GM12878 (cell line): ENCODE data around the gene PCARE. TPM values are rescaled to one million over a fixed set of nuclear protein-coding genes. Genes with fewer than 3 reads are reported as not detected.

Experiments used
- ATAC-seq: fragments of 200-7000 bp; cut with Tn5 transposase; 3 replicates; pipeline ENCODE4 v1.9.1; 2020; ENCODE audit warnings: mild to moderate bottlenecking, moderate library complexity
- BruUV-seq: library from RNA; stranded (reverse); fragments of 400-500 nt; replicated peaks from 2 replicates; lab custom pipeline; 2021; lab: Mats Ljungman, UMichigan
- CTCF ChIA-PET: fragments of 300-600 bp; sonication (Branson Sonifier 250); formaldehyde crosslinking; extraction: SDS; loops from one replicate; lab custom pipeline; 2021; ENCODE audit warnings: inconsistent platforms; lab: Yijun Ruan, JAX
- POLR2A ChIA-PET: fragments of 350-600 bp; formaldehyde crosslinking; extraction: SDS; loops from one replicate; lab custom pipeline; 2021; ENCODE audit warnings: inconsistent platforms; lab: Charles Lee
- RAD21 ChIA-PET: fragments of 300-600 bp; sonication (Branson Sonifier 250); formaldehyde crosslinking; loops from one replicate; lab custom pipeline; 2023; ENCODE audit warnings: antibody characterized with exemption; ENCODE audit not compliant: unreplicated experiment; lab: Charles Lee
- SMC1A ChIA-PET: fragments of 300-600 bp; sonication (Branson Sonifier 250); formaldehyde crosslinking; loops from one replicate; lab custom pipeline; 2023; ENCODE audit not compliant: unreplicated experiment, uncharacterized antibody; lab: Charles Lee
- DNase-seq: peaks from one replicate; pipeline ENCODE4 v3.0.0-alpha.2; 2011; ENCODE audit warnings: low read depth, low spot score
- FAIRE-seq: peaks from 3 replicates; lab custom pipeline; 2011; peaks lifted over from hg19 to GRCh38; lab: Jason Lieb, UNC
- H2AFZ ChIP-seq: 2 replicates; pipeline ENCODE4 v1.6.0; 2011; ENCODE audit warnings: low read depth, low read length, control low read depth; ENCODE audit not compliant: control insufficient read depth
- H3K27ac ChIP-seq: 2 replicates; pipeline ENCODE4 v1.5.1; 2011; ENCODE audit warnings: control low read depth; ENCODE audit not compliant: control insufficient read depth, insufficient read depth
- H3K27me3 ChIP-seq, 2 experiments: replicated peaks in 1 of 2; 2 replicates each; pipeline versions ENCODE4 v1.6.0 to v1.6.1; 2011; ENCODE audit warnings: low read length in 1 of 2; ENCODE audit not compliant: control insufficient read depth in 2 of 2, insufficient read depth in 2 of 2
- H3K36me3 ChIP-seq, 2 experiments: 2 replicates each; pipeline ENCODE4 v1.5.1; 2011; ENCODE audit warnings: low read length in 1 of 2; ENCODE audit not compliant: control insufficient read depth in 2 of 2, insufficient read depth in 2 of 2
- H3K4me1 ChIP-seq: 2 replicates; pipeline ENCODE4 v1.6.1; 2011; ENCODE audit warnings: mild to moderate bottlenecking, low read length, moderate library complexity, mixed read lengths; ENCODE audit not compliant: control insufficient read depth, insufficient read depth
- H3K4me2 ChIP-seq: 2 replicates; pipeline ENCODE4 v1.6.0; 2011; ENCODE audit warnings: control low read depth; ENCODE audit not compliant: control insufficient read depth, insufficient read depth
- H3K4me3 ChIP-seq: fragments of 200-600 bp; sonication (generic); 2 replicates; pipeline ENCODE4 v1.5.1; 2016
- H3K79me2 ChIP-seq: 2 replicates; pipeline ENCODE4 v1.6.0; 2011; ENCODE audit warnings: low read length; ENCODE audit not compliant: control insufficient read depth, insufficient read depth
- H3K9ac ChIP-seq: 2 replicates; pipeline ENCODE4 v1.8.0; 2011; ENCODE audit warnings: low read length, control low read depth, mixed read lengths; ENCODE audit not compliant: control insufficient read depth, insufficient read depth
- H3K9me3 ChIP-seq: replicated peaks from 3 replicates; pipeline ENCODE4 v1.5.1; 2011; ENCODE audit warnings: mild to moderate bottlenecking, low read length; ENCODE audit not compliant: control insufficient read depth, insufficient read depth
- H4K20me1 ChIP-seq: 2 replicates; pipeline ENCODE4 v1.6.0; 2011; ENCODE audit not compliant: control insufficient read depth, insufficient read depth
- CREB1 ChIP-seq: IDR thresholded peaks from 2 replicates; pipeline ENCODE4 v1.6.1; 2012; ENCODE audit warnings: low read depth, mild to moderate bottlenecking, inconsistent platforms
- MEF2B ChIP-seq: fragments of 450-650 bp; IDR thresholded peaks from 2 replicates; pipeline ENCODE4 v1.6.1; 2018; ENCODE audit warnings: mild to moderate bottlenecking, moderate library complexity; ENCODE audit not compliant: partially characterized antibody, poor library complexity, severe bottlenecking
- PAX5 ChIP-seq: IDR thresholded peaks from 2 replicates; pipeline ENCODE4 v1.6.1; 2011; ENCODE audit warnings: low read depth, low read length, borderline replicate concordance
- SREBF2 ChIP-seq: IDR thresholded peaks from 2 replicates; pipeline ENCODE4 v1.6.1; 2012; ENCODE audit warnings: mild to moderate bottlenecking, low read length
- USF1 ChIP-seq: IDR thresholded peaks from 2 replicates; pipeline ENCODE4 v1.6.1; 2011; ENCODE audit warnings: borderline replicate concordance, low read depth, mild to moderate bottlenecking, moderate library complexity, mixed read lengths, low read length; ENCODE audit not compliant: insufficient read depth; ENCODE audit errors: extremely low read length
- ZNF384 ChIP-seq: IDR thresholded peaks from 2 replicates; pipeline ENCODE4 v1.6.1; 2012; ENCODE audit warnings: low read depth, mild to moderate bottlenecking, low read length, improper control_type of control experiment, borderline replicate concordance
- ZSCAN29 ChIP-seq: fragments of 450-650 bp; IDR thresholded peaks from 2 replicates; pipeline ENCODE4 v1.6.1; 2017; ENCODE audit warnings: mild to moderate bottlenecking, moderate library complexity
- WGBS: methylation state at CpG from one replicate; pipeline ENCODE4 v1.1.6; 2016; ENCODE audit warnings: low lambda C conversion rate; ENCODE audit not compliant: insufficient replicate concordance, insufficient coverage; ENCODE audit errors: missing lambda C conversion rate; 5-methylcytosine and 5-hydroxymethylcytosine counted together
- in situ Hi-C: fragments of 300-500 bp; cut with MboI; formaldehyde crosslinking; loops from 9 replicates; pipeline ENCODE4 v1.14.3; 2018; ENCODE audit warnings: mixed read lengths
- intact Hi-C: fragments of 100-400 bp; cut with micrococcal nuclease; formaldehyde crosslinking; loops from one replicate; pipeline ENCODE4 v1.14.2; 2022; ENCODE audit not compliant: unreplicated experiment
- polyA plus RNA-seq, 11 experiments: library from polyadenylated mRNA; depleted of rRNA in 4 of 11; unstranded in 6 of 11; stranded (reverse) in 5 of 11; fragments of >200 nt; fragmentation: Nextera tagmentation in 4 of 11; fragmentation: Illumina TruSeq in 1 of 11; extraction: Ambion mirVana in 4 of 11; extraction: Trizol in 1 of 11; gene quantifications; 1 replicate in 1 of 11; 2 replicates in 10 of 11; pipeline versions ENCODE4 v1.2.1 to v1.2.3, GENCODE V29; 2011 to 2016; ENCODE audit warnings: inconsistent platforms in 2 of 11, missing spikeins in 2 of 11, low read depth in 1 of 11
- total RNA-seq, 4 experiments: library from RNA; depleted of rRNA in 3 of 4; stranded (reverse); fragments of >200 nt in 3 of 4; fragmentation: Illumina TruSeq in 1 of 4; extraction: Trizol in 1 of 4; gene quantifications; 2 replicates each; pipeline versions ENCODE4 v1.2.1 to v1.2.3, GENCODE V29; 2013 to 2021

PCARE gene
- total and polyA plus RNA-seq, 10 of the 15 experiments (the other 5 are each of a cell fraction or from before 2014, with no cell fraction given), result 0.04 to 0.08 (median 0.06) TPM; not detected in 5

- ChIA-PET RAD21 (no interaction called here), CTCF (interaction anchor here (0.8 to 1.4 kb wide), 2 partner anchors 9 to 136 kb away, joined by 4 to 8 read pairs; no protein-coding TSS in a partner anchor), POLR2A (no interaction called here), SMC1A (interaction anchor here (2.4 kb wide), 1 partner anchor 14 kb away, joined by 6 read pairs; no protein-coding TSS in a partner anchor)
- 71% methylated on average over 20 of the region's 20 CpGs for WGBS
- Histone ChIP-seq H3K79me2 (no peaks in the 10 kb centered on the region), H3K4me3 (no peak overlapping the region), H3K36me3 (no peaks in the 10 kb centered on the region), H3K27me3 (no peaks in the 10 kb centered on the region), H3K27ac (no peak overlapping the region), H2AFZ (no peak overlapping the region), H3K9me3 (no peaks in the 10 kb centered on the region), H4K20me1 (no peaks in the 10 kb centered on the region), H3K4me1 (no peaks in the 10 kb centered on the region), H3K9ac (no peak overlapping the region), H3K4me2 (no peak overlapping the region)
- in situ Hi-C loops (no loop called here), intact Hi-C loops (no loop called here)
- ATAC-seq (no peak), DNase-seq (no peak), FAIRE-seq (no peak)
- TF ChIP-seq CREB1, result no peak
- TF ChIP-seq ZNF384, result no peak
- TF ChIP-seq SREBF2, result no peak
- TF ChIP-seq MEF2B, result no peak
- no peak for TF ChIP-seq USF1
- no peak for TF ChIP-seq ZSCAN29
- TF ChIP-seq PAX5, result no peak
- BruUV-seq, result no TSS peak
Measured at GRCh38 chr2:29063646-29064345, 10.5 kb downstream of the PCARE start.
